Activated CD8-positive, alpha-beta memory T cell treated with anti-CD3 and anti-CD28 coated beads for 36 hours (primary cell): Measurements from ENCODE around the gene NCBP2L. TPM values are rescaled to one million over a fixed set of nuclear protein-coding genes. Genes with fewer than 3 reads are reported as not detected.
"Not testable (repeated sequence)": the region's sequence is repeated elsewhere in the genome, so short reads cannot be mapped to it uniquely, and the experiment has no call there.

ENCODE experiments used
- CTCF ChIA-PET: fragments of 350-600 bp; sonication (Branson Sonifier 250); formaldehyde crosslinking; loops from one replicate; lab custom pipeline; 2021; ENCODE audit warnings: antibody characterized with exemption; lab: Charles Lee
- POLR2A ChIA-PET: fragments of 350-600 bp; sonication (Branson Sonifier 250); formaldehyde crosslinking; loops from one replicate; lab custom pipeline; 2021; ENCODE audit warnings: antibody characterized with exemption; lab: Charles Lee
- total RNA-seq, 2 experiments: library from RNA; stranded (reverse); gene quantifications; one replicate each; pipeline ENCODE4 v1.2.3, GENCODE V29; 2021

NCBP2L gene
- total RNA-seq, 2 experiments from 2014 or later: not detected

- CTCF ChIA-PET: interaction anchor here (0.8 to 3.2 kb wide), 13 partner anchors 25 to 124 kb away, joined by 3 to 27 read pairs (median 5); partner anchors contain the start of gene MID2
- POLR2A ChIA-PET: interaction anchor here (0.6 to 2.3 kb wide), 8 partner anchors 59 to 147 kb away, joined by 3 to 11 read pairs (median 3); partner anchors contain the start of gene PRPS1
Observed at GRCh38 chrX:107775734-107776511, 1.6 kb upstream of the NCBP2L start, which contains the start of gene TSC22D3. Gene TSC22D3, minus strand, starts transcription at chrX:107775787. Its CDS starts 368 bp downstream, at chrX:107775419.

GRCh38 chrX:107776649-107777535 lies 641 bp upstream of the NCBP2L start:
- POLR2A ChIA-PET: interaction anchor here (0.6 to 2.3 kb wide), 5 partner anchors 42 to 148 kb away, joined by 3 to 11 read pairs (median 4); partner anchors contain the start of gene PRPS1
- CTCF ChIA-PET: interaction anchor here (0.6 to 3.2 kb wide), 19 partner anchors 20 to 327 kb away, joined by 3 to 27 read pairs (median 4); partner anchors contain the start of genes FRMPD3 and MID2

- ChIA-PET POLR2A (no interaction called here), CTCF (no interaction called here)
Observed at GRCh38 chrX:107780525-107780924, 3.0 kb downstream of the NCBP2L start.

GRCh38 chrX:107787827-107788226 lies 10.3 kb downstream of the NCBP2L start:
- POLR2A ChIA-PET: no interaction called here
- CTCF ChIA-PET: no interaction called here

- CTCF ChIA-PET: no interaction called here
- POLR2A ChIA-PET: no interaction called here
Observed at GRCh38 chrX:107804427-107804826, 26.9 kb downstream of the NCBP2L start.

GRCh38 chrX:107805179-107805578 lies 27.6 kb downstream of the NCBP2L start:
- POLR2A ChIA-PET: no interaction called here

GRCh38 chrX:107810053-107810452 lies 32.5 kb downstream of the NCBP2L start:
- POLR2A ChIA-PET, CTCF ChIA-PET: not testable (repeated sequence)

More at GRCh38 chrX:107805179-107805578, 27.6 kb downstream of the NCBP2L start:
- CTCF ChIA-PET: no interaction called here

- CTCF ChIA-PET: no interaction called here
- POLR2A ChIA-PET: no interaction called here
Observed at GRCh38 chrX:107818900-107819521, 41.5 kb downstream of the NCBP2L start.

GRCh38 chrX:107823042-107823441 lies 45.5 kb downstream of the NCBP2L start:
- POLR2A ChIA-PET: no interaction called here

GRCh38 chrX:107823456-107823855 lies 45.9 kb downstream of the NCBP2L start:
- ChIA-PET CTCF (no interaction called here), POLR2A (no interaction called here)

More at GRCh38 chrX:107823042-107823441, 45.5 kb downstream of the NCBP2L start:
- CTCF ChIA-PET: no interaction called here

GRCh38 chrX:107825698-107826237 lies 48.2 kb downstream of the NCBP2L start, which contains the start of gene MID2:
Gene MID2, plus strand, starts transcription at chrX:107825866. Its CDS starts 561 bp downstream, at chrX:107826427.
- ChIA-PET POLR2A (interaction anchor here (1.0 to 1.1 kb wide), 2 partner anchors 153 to 197 kb away, joined by 3 to 5 read pairs; partner anchors contain the start of gene PRPS1), CTCF (interaction anchor here (1.0 kb wide), 1 partner anchor 49 kb away, joined by 3 read pairs; no protein-coding TSS in a partner anchor)

- ChIA-PET CTCF (interaction anchor here (1.0 kb wide), 1 partner anchor 50 kb away, joined by 3 read pairs; no protein-coding TSS in a partner anchor), POLR2A (interaction anchor here (1.0 to 1.1 kb wide), 2 partner anchors 153 to 198 kb away, joined by 3 to 5 read pairs; partner anchors contain the start of gene PRPS1)
Observed at GRCh38 chrX:107826238-107827029, 48.9 kb downstream of the NCBP2L start.

- CTCF ChIA-PET: no interaction called here
- POLR2A ChIA-PET: interaction anchor here (1.0 kb wide), 1 partner anchor 199 kb away, joined by 3 read pairs; the partner anchor contains the start of gene PRPS1
Observed at GRCh38 chrX:107827030-107827831, 49.7 kb downstream of the NCBP2L start.

- CTCF ChIA-PET: no interaction called here
- POLR2A ChIA-PET: no interaction called here
Observed at GRCh38 chrX:107827852-107828251, 50.3 kb downstream of the NCBP2L start.

- CTCF ChIA-PET: no interaction called here
- POLR2A ChIA-PET: no interaction called here
Observed at GRCh38 chrX:107829878-107830277, 52.3 kb downstream of the NCBP2L start.

- POLR2A ChIA-PET: no interaction called here
- CTCF ChIA-PET: no interaction called here
Observed at GRCh38 chrX:107831071-107831730, 53.7 kb downstream of the NCBP2L start.
